Right hindlimb (tissue), 1 donor: ENCODE results near the gene CLTCL1.
"Not testable (repeated sequence)": the region's sequence is repeated elsewhere in the genome, so short reads cannot be mapped to it uniquely, and the experiment has no call there.

Experiments used
- DNase-seq: peaks from one replicate; pipeline ENCODE4 v3.0.0-alpha.2; 2018

The CLTCL1 gene

DNA sequence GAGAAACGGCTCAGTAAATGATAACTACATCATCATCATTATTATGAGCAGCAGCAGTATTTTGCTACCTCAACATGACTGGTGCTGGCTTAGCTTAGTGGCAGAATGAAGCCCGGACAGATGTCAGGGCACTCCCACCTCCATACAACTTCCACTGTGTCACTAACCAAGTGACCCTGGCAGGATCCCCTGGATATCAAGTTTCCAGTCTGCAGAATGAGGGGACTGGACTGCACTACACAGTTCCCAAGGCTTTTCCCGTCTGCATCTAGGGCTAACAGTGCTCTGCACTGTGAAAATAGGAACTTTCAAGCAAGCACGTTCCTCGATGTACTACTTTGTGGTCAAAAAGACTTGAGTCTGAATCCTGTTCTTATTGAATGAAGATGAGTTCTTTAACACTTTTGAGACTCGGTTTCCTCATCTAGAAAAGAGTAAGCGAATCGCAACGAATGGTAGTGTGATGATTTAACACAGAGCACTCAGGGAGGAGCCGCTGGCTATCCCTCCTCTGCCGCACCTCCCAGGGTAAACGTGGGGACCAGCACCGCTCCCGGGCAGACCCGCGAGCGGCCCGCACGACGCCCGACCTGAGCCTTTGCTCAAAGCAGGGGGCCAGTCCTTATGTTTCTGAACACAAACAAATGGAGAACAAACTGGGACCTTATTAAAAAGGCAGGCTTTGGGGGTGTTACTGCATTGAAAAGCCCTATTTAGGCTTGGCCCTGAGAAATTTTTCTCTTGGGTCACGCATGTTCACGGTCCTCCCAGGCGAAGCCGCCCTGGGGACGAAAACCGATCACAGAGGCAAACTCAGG is 910 bp downstream of the CLTCL1 start:
- peak; percentile 24 for DNase-seq

DNA sequence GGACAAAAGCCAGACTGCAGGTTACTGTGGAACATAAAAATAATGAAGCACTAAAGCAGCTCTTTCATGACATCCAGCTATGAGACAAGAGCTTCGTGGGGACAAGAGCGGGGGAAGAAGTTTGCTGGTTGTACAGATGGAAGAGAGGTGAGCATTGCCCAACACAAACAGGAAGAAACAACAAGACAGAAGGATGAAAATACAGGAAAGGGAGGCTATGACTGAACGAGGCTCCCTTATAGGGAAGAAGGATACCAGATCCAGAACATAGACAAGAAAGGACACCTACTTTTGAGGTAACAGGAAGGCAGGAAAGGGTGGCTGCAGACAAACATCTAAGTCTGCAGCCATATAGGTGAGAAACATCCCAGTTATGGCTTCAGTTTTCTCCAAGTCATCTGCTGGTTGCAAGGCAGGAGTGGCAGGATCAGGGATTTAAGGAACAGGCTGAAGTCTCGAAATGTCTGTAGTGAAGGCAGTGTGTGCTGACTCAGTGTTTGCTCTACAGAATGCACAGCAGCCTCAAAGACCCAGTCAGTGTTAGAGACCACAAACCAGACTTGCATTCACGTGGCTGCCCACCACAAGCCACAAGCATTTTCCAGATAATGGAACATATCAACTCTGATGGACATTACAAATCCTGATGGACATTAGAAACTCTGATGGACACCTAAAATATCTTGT is 1.9 kb downstream of the CLTCL1 start:
- DNase-seq, result no peak

DNA sequence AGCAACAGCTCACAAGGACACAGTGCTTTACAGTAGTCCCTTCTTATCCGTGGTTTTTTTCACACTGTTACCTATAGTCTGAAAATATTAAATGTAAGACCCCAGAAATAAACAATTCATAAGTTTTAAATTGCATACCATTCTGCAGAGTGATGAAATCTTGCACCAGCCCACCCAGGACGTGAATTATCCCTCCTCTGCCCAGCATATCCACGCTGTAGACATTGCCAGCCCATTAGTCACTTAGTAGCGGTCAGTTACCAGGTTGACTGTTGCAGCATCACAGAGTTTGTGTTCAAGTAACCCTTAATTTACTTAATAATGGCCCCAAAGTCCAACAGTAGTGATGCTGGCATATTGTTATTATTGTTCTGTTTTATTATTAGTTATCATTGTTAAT is 3.6 kb downstream of the CLTCL1 start:
- no peak for DNase-seq

- DNase-seq, result peak; percentile 50
Measured at GRCh38 chr22:19287076-19287707, 4.3 kb downstream of the CLTCL1 start.

- DNase-seq, result no peak
Measured at GRCh38 chr22:19285831-19286230, 5.7 kb downstream of the CLTCL1 start.

DNA sequence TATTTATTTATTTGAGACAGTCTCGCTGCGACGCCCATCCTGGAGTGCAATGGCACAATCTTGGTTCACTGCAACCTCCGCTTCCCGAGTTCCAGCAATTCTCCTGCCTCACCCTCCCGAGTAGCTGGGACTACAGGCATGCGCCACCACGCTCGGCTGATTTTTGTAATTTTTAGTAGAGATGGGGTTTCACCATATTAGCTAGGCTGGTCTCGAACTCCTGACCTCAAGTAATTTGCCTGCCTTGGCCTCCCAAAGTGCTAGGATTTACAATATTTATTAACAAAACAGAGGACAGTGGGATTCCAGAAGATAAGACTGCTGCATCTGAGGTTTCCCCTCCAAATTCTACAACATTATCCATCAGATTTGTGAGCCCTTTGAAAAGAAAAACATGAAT is 12.4 kb downstream of the CLTCL1 start:
- not testable (repeated sequence) for DNase-seq

- no peak for DNase-seq
Measured at GRCh38 chr22:19277785-19278184, 13.7 kb downstream of the CLTCL1 start.

GRCh38 chr22:19275919-19276600 is 15.5 kb downstream of the CLTCL1 start:
- no peak for DNase-seq

DNA sequence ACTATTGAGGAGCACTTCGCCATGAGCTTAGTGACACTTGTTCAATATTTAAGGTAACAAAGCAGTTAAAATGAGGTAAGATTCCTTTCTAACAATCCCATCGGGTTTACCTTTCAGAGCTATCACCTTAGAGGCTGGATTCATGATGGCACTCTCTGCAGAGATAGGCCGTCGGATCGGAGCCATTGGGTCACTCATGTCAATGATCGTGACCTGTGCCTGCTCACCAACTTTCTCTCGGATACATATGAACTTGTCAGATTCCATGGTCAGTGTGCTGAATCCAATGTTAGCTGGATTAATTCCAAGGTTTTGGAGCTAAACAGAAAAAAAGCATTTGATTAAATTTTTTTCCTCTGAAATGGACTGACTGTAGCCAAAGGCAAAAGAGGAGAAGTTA is 16.0 kb downstream of the CLTCL1 start:
- DNase-seq, result no peak

GRCh38 chr22:19275104-19275503 is 16.4 kb downstream of the CLTCL1 start:
- no peak for DNase-seq

GRCh38 chr22:19271856-19272535 is 19.5 kb downstream of the CLTCL1 start:
- no peak for DNase-seq

- no peak for DNase-seq
Measured at GRCh38 chr22:19271273-19271855, 20.2 kb downstream of the CLTCL1 start.

DNA sequence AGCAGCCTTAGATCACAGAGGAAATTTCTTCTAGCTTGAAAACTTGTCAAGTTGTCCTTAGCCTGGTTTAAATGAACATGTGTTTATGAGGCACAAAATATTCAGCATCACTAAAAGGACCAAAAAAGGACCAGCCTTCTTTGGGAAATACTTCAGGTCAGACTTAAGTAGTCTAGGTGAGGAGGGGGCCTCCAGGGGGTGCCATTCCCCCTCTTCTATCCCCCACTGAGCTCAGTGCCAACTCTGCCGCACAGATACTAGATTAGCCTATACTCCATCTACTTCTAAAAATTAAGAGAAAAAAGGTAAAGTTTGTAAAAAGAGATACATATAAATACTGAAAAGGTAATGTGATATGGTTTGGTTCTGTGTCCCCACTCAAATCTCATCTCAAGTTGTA is 20.6 kb downstream of the CLTCL1 start:
- DNase-seq, result no peak

GRCh38 chr22:19266547-19267086 is 24.9 kb downstream of the CLTCL1 start:
- no peak for DNase-seq

- DNase-seq, result no peak
Measured at GRCh38 chr22:19265779-19266178, 25.7 kb downstream of the CLTCL1 start.

GRCh38 chr22:19260804-19261203 is 30.7 kb downstream of the CLTCL1 start:
- DNase-seq, result no peak

GRCh38 chr22:19260194-19260593 is 31.3 kb downstream of the CLTCL1 start:
- DNase-seq, result no peak

DNA sequence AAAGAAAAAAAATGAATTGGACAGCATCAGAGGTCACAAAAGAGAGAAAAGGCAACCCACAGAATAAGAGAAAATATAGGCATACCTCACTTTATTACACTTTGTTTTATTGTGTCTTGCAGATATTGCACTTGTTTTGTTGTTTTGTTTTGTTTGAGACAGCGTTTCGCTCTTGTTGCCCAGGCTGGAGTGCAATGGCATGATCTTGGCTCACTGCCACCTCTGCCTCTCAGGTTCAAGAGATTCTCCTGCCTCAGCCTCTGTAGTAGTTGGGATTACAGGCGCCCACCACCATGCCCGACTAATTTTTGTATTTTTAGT is 32.6 kb downstream of the CLTCL1 start:
- DNase-seq, result not testable (repeated sequence)

- DNase-seq, result no peak
Measured at GRCh38 chr22:19258371-19258770, 33.1 kb downstream of the CLTCL1 start.

DNA sequence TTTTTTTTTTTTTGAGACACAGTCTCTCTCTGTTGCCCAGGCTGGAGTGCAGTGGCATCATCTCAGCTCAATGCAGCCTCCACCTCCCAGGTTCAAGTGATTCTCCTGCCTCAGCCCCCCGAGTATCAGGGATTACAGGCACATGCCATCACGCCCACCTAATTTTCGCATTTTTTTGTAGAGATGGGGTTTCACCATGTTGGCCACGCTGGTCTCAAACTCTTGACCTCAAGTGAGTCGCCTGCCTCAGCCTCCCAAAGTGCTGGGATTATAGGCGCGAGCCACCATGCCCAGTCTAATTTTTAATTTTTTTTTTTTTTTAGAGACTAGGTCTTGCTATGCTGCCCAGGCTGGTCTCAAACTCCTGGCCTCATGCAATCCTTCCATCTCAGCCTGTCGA is 35.2 kb downstream of the CLTCL1 start:
- not testable (repeated sequence) for DNase-seq

DNA sequence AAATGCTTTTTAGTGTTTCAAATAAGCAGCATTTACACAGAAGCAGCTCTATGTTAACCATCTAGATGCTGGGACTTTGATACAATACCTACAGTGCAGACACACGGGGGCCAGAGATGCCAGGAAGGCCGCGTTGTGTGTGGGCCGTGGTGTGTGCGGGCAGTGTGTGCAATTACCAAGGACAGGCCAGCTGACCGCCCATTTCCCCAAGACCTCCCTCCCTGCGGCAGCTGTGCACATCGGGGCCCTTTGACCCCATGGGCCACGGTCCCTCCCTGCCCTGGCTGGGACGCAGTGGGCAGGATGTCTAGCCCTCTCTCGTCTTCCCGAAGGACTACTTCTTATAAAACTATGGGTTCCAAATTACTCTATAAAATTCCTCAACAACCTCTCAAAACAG is 38.4 kb downstream of the CLTCL1 start:
- DNase-seq, result no peak
